NOMO-1 treated with dmso at 0.1 percent for 144 hours (cell line): ENCODE measurements around the gene SELENOF.
"Not testable (repeated sequence)": the region's sequence is repeated elsewhere in the genome, so short reads cannot be mapped to it uniquely, and the experiment has no call there.

Experiments used
- DNase-seq: peaks from one replicate; lab custom pipeline; 2025; ENCODE audit not compliant: unreplicated experiment; lab: John Stamatoyannopoulos, UW

The SELENOF gene

DNA sequence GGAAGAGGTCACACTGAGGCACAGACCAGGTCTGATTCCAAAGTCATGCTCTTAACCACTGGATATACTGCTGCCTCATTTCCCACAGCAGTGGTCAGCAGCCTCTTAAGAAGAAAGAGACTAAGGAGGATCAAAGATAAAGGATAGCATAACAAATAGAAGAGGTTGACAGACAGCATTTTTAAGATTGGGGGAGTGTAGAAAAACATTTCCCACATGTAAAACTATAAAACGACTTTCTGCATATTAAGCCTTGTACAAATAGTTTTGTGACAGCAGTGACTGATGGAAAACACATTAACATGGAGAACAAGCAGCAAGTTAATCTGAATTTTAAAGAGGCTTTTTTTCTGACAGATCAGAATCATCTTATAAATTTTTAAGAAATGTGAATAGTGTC, 92.0 kb downstream of the SELENOF start:
- no peak for DNase-seq

DNA sequence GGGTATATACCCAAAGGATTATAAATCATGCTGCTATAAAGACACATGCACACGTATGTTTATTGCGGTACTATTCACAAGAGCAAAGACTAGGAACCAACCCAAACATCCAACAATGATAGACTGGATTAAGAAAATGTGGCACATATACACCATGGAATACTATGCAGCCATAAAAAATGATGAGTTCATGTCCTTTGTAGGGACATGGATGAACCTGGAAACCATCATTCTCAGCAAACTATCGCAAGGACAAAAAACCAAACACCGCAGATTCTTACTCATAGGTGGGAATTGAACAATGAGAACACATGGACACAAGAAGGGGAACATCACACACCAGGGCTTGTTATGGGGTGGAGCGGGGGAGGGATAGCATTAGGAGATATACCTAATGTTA, 94.0 kb downstream of the SELENOF start:
- DNase-seq: not testable (repeated sequence)

DNA sequence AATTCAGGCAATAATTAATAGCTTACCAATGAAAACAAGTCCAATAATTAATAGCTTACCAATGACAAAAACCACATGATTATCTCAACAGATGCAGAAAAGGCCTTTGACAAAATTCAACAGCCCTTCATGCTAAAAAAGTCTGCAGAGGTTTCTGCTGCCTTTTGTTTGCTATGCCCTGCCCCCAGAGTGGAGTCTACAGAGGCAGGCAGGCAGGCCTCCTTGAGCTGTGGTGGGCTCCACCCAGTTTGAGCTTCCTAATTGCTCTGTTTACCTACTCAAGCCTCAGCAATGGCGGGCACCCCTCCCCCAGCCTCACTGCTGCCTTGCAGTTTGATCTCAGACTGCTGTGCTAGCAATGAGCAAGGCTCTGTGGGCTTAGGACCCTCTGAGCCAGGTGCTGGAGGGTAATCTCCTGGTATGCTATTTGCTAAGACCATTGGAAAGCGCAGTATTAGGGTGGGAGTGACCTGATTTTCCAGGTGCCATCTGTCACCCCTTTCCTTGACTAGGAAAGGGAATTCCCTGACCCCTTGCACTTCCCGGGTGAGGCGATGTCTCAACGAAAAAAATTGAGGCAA, 96.6 kb downstream of the SELENOF start:
- not testable (repeated sequence) for DNase-seq

DNA sequence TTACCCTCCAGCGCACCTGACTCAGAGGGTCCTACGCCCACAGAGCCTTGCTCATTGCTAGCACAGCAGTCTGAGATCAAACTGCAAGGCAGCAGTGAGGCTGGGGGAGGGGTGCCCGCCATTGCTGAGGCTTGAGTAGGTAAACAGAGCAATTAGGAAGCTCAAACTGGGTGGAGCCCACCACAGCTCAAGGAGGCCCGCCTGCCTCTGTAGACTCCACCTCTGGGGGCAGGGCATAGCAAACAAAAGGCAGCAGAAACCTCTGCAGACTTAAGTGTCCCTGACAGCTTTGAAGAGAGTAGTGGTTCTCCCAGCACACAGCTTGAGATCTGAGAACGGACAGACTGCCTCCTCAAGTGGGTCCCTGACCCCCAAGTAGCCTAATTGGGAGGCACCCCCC, 99.8 kb downstream of the SELENOF start:
- not testable (repeated sequence) for DNase-seq
